Endothelial cell of umbilical vein (primary cell): Measurements from ENCODE around the gene PRKD2.
"Not testable (repeated sequence)": the region's sequence is repeated elsewhere in the genome, so short reads cannot be mapped to it uniquely, and the experiment has no call there.

ENCODE experiments used
- CTCF ChIP-seq, 2 donors: IDR thresholded peaks; 1 replicate in 1 of 2; 2 replicates in 1 of 2; pipeline ENCODE4 v1.5.1; 2011; ENCODE audit warnings: low read length in 2 of 2, mild to moderate bottlenecking in 2 of 2, moderate library complexity in 2 of 2, control low read depth in 1 of 2, inconsistent platforms in 1 of 2, low read depth in 1 of 2; ENCODE audit not compliant: insufficient read depth in 1 of 2; ENCODE audit errors: extremely low read depth in 1 of 2
- EZH2 ChIP-seq: IDR thresholded peaks from 2 replicates; pipeline ENCODE4 v1.6.1; 2012; ENCODE audit warnings: borderline replicate concordance, low read depth, mild to moderate bottlenecking, moderate library complexity, low read length, inconsistent platforms; ENCODE audit not compliant: severe bottlenecking
- JUN ChIP-seq: IDR thresholded peaks from 2 replicates; pipeline ENCODE4 v1.6.1; 2011; ENCODE audit warnings: borderline replicate concordance, low read depth; ENCODE audit not compliant: insufficient read length, insufficient read depth
- MAX ChIP-seq: IDR thresholded peaks from 2 replicates; pipeline ENCODE4 v1.6.1; 2011; ENCODE audit not compliant: insufficient read depth, insufficient read length
- POLR2A ChIP-seq: IDR thresholded peaks from 2 replicates; pipeline ENCODE4 v1.6.1; 2012; ENCODE audit warnings: low read depth, mild to moderate bottlenecking, control low read depth, low read length
- POLR2AphosphoS5 ChIP-seq: IDR thresholded peaks from 2 replicates; pipeline ENCODE4 v1.6.1; 2012; ENCODE audit warnings: low read depth, mild to moderate bottlenecking, control low read depth, low read length, moderate library complexity; ENCODE audit not compliant: insufficient read depth

- not testable (repeated sequence) for TF ChIP-seq CTCF (IDR thresholded peaks at IDR 0.05; ENCODE audit: extremely low read depth in 1 of 2, insufficient read depth in 1 of 2, low read depth in 1 of 2, low read length in 2 of 2); EZH2; MAX; POLR2AphosphoS5; POLR2A; JUN
Observed at GRCh38 chr19:46628970-46629369, 87.9 kb downstream of the PRKD2 start.
